ENCODE results near the gene IP6K3. TPM values are rescaled to one million over a fixed set of nuclear protein-coding genes. Genes with fewer than 3 reads are reported as not detected.
A peak's percentile ranks its signal among the peaks of the same experiment; 100 is the strongest.

The IP6K3 gene
- total RNA-seq, 4 donors from 2014 or later, result 0.19 to 2.2 (median 0.45) TPM

- TF ChIP-seq CTCF (IDR thresholded peaks at IDR 0.05), result no peak
- ATAC-seq (ENCODE audit: low FRiP score), result no peak
- DNase-seq (ENCODE audit: low spot score), result no peak
Observed at GRCh38 chr6:33675968-33676367, 70.7 kb downstream of the IP6K3 start.

DNA sequence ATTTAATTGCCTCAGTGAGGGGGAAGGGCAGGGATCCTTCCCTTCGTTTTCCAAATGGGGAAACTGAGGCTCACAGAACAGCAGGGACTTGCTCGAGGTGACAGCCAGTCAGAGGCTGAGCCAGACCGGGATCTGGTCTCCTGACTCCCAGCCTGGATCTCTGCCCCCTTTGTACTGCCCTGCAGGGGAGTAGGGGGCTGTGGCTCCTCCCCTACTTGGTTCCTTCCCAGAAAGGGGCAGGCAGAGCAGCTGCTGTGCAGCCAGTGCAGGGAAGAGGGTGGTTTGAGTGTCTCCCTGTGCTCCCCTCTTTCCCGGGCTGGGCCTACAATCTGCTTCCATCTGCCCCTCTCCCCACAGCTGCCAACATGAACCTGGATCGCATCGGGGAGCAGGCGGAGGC is 72.9 kb downstream of the IP6K3 start:
- no peak for TF ChIP-seq CTCF (IDR thresholded peaks at IDR 0.05)
- DNase-seq (ENCODE audit: low spot score) (no peak), ATAC-seq (ENCODE audit: low FRiP score) (no peak)

DNA sequence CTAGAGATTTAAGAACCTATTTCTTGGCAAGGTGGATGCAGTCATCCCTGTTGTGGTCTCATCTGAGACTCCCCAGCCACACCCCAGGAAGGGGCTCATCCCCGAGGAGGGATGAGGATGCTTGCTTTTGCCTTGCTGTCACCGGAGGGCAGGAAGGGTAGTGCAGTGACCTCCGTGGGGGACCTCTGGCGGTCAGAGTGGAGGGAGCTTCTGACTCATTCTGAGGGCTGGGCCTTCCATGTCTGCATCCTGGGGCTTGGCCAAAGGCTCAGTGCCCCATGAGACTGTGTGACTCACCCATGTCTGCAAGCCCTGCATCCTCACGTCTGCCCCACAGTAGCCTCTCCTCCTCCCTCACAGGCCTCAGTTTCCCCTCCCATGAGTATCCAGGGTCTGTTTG is 73.9 kb downstream of the IP6K3 start:
- peak; percentile 50 for DNase-seq (ENCODE audit: low spot score)
- no peak for TF ChIP-seq CTCF (IDR thresholded peaks at IDR 0.05)
- ATAC-seq (ENCODE audit: low FRiP score), result peak; percentile 65

GRCh38 chr6:33671744-33672072 is 75.0 kb downstream of the IP6K3 start:
- no peak for TF ChIP-seq CTCF (IDR thresholded peaks at IDR 0.05)
- no peak for ATAC-seq (ENCODE audit: low FRiP score)
- no peak for DNase-seq (ENCODE audit: low spot score)

Small RNAs within 50 kb of the gene (small RNA-seq; reads per million reads assigned to genes)
- not detected for gene MIR3934

Other genes with a start within 250 kb of the IP6K3 start
- 10 to 100 TPM in 3 of 4 donors, 1 to 10 TPM in 1; 6.9 to 22.7 (median 10.9) TPM for gene BAK1, start 166.6 kb downstream of the IP6K3 start, total RNA-seq
- gene ITPR3, start 125.6 kb downstream of the IP6K3 start, total RNA-seq, result 10 to 100 TPM; 25.7 to 62.0 (median 35.9) TPM
- gene UQCC2, start 35.2 kb downstream of the IP6K3 start, total RNA-seq, result 10 to 100 TPM; 10.4 to 19.6 (median 15.5) TPM
- gene LEMD2, start 42.2 kb upstream of the IP6K3 start, total RNA-seq, result 10 to 100 TPM; 25.8 to 75.0 (median 40.4) TPM
- gene MLN, start 57.1 kb upstream of the IP6K3 start, total RNA-seq, result not detected